H1 (cell line): ENCODE measurements around the gene PLA2G4A. TPM values are rescaled to one million over a fixed set of nuclear protein-coding genes. Genes with fewer than 3 reads are reported as not detected.

Source experiments
- CTCF ChIA-PET: fragments of 300-600 bp; sonication (Branson Sonifier 250); formaldehyde crosslinking; loops from one replicate; lab custom pipeline; 2021; ENCODE audit not compliant: partially characterized antibody; lab: Charles Lee
- POLR2A ChIA-PET: fragments of 300-600 bp; sonication (Branson Sonifier 250); formaldehyde crosslinking; loops from one replicate; lab custom pipeline; 2021; ENCODE audit warnings: inconsistent platforms; ENCODE audit not compliant: partially characterized antibody; lab: Charles Lee
- DNase-seq, 2 experiments: peaks; one replicate each; pipeline versions ENCODE4 v3.0.0 to v3.0.0-alpha.2; 2010 to 2022; ENCODE audit warnings: low spot score in 2 of 2, low read depth in 1 of 2, mixed read lengths in 1 of 2
- FAIRE-seq: peaks from 2 replicates; lab custom pipeline; 2011; peaks lifted over from hg19 to GRCh38; lab: Jason Lieb, UNC
- H2AFZ ChIP-seq: 2 replicates; pipeline ENCODE4 v1.8.1; 2012; ENCODE audit warnings: low read length, inconsistent platforms
- H2AK5ac ChIP-seq: 2 replicates; pipeline ENCODE4 v1.6.1; 2013; ENCODE audit warnings: low read depth, low read length
- H2BK120ac ChIP-seq: replicated peaks from 2 replicates; pipeline ENCODE3; 2013; ENCODE audit warnings: low read depth, low read length, inconsistent platforms
- H2BK12ac ChIP-seq: 2 replicates; pipeline ENCODE4 v1.6.1; 2013; ENCODE audit warnings: low read depth, low read length
- H2BK15ac ChIP-seq: 2 replicates; pipeline ENCODE4 v1.6.1; 2013; ENCODE audit warnings: low read length
- H2BK20ac ChIP-seq: 2 replicates; pipeline ENCODE4 v1.6.1; 2013; ENCODE audit warnings: low read length
- H2BK5ac ChIP-seq: 2 replicates; pipeline ENCODE4 v1.6.1; 2013; ENCODE audit warnings: low read depth, low read length
- H3K14ac ChIP-seq: 2 replicates; pipeline ENCODE4 v1.6.1; 2013; ENCODE audit warnings: inconsistent platforms; ENCODE audit not compliant: insufficient read length
- H3K18ac ChIP-seq: 2 replicates; pipeline ENCODE4 v1.6.1; 2013; ENCODE audit warnings: low read length; ENCODE audit errors: extremely low read depth
- H3K23ac ChIP-seq: 2 replicates; pipeline ENCODE4 v1.6.1; 2013; ENCODE audit warnings: inconsistent platforms; ENCODE audit not compliant: insufficient read length
- H3K23me2 ChIP-seq: 2 replicates; pipeline ENCODE4 v1.6.1; 2013; ENCODE audit warnings: low read depth, low read length
- H3K27ac ChIP-seq: 2 replicates; pipeline ENCODE4 v1.6.1; 2011; ENCODE audit warnings: low read depth, low read length, inconsistent platforms
- H3K27me3 ChIP-seq, 4 experiments: replicated peaks in 1 of 4; 1 replicate in 1 of 4; 2 replicates in 3 of 4; pipeline versions ENCODE4 v1.6.1 to v1.8.1; 2011 to 2013; ENCODE audit warnings: low read length in 3 of 4, mild to moderate bottlenecking in 3 of 4, inconsistent platforms in 2 of 4, mixed read lengths in 2 of 4, moderate library complexity in 1 of 4; ENCODE audit not compliant: control insufficient read depth in 3 of 4, insufficient read depth in 3 of 4; ENCODE audit errors: extremely low read depth in 1 of 4
- H3K36me3 ChIP-seq, 4 experiments: 2 replicates each; pipeline versions ENCODE4 v1.6.1 to v1.8.1; 2011 to 2013; ENCODE audit warnings: mild to moderate bottlenecking in 4 of 4, low read length in 3 of 4, moderate library complexity in 2 of 4, control low read depth in 1 of 4, inconsistent platforms in 1 of 4; ENCODE audit not compliant: insufficient read depth in 4 of 4, control insufficient read depth in 2 of 4
- H3K4ac ChIP-seq: replicated peaks from 2 replicates; pipeline ENCODE3; 2013; ENCODE audit warnings: low read length, low read depth, mixed read lengths, inconsistent platforms; ENCODE audit not compliant: insufficient read length
- H3K4me1 ChIP-seq, 4 experiments: replicated peaks in 1 of 4; 1 replicate in 1 of 4; 2 replicates in 3 of 4; pipeline versions ENCODE4 v1.6.1 to v1.8.1; 2011 to 2013; ENCODE audit warnings: low read length in 3 of 4, inconsistent platforms in 2 of 4, mixed read lengths in 1 of 4; ENCODE audit not compliant: insufficient read depth in 4 of 4, control insufficient read depth in 3 of 4
- H3K4me2 ChIP-seq, 2 experiments: 2 replicates each; pipeline versions ENCODE4 v1.6.1 to v1.8.1; 2011 to 2013; ENCODE audit warnings: low read depth in 2 of 2, low read length in 2 of 2, control low read depth in 1 of 2, inconsistent platforms in 1 of 2, mild to moderate bottlenecking in 1 of 2; ENCODE audit not compliant: insufficient read depth in 1 of 2
- H3K4me3 ChIP-seq, 4 experiments: fragments of 200-600, 300-600 bp in 1 of 4; sonication (generic), shearing (Covaris generic), sonication (Bioruptor Twin) in 1 of 4; 2 replicates each; pipeline versions ENCODE4 v1.5.1 to v1.8.1; 2011 to 2016; ENCODE audit warnings: low read length in 4 of 4, low read depth in 3 of 4, control low read depth in 2 of 4, inconsistent platforms in 2 of 4, mild to moderate bottlenecking in 2 of 4, mixed read lengths in 1 of 4, moderate library complexity in 1 of 4; ENCODE audit not compliant: insufficient read depth in 2 of 4; ENCODE audit errors: extremely low read depth in 1 of 4
- H3K56ac ChIP-seq: replicated peaks from 2 replicates; pipeline ENCODE3; 2013; ENCODE audit warnings: low read depth, mild to moderate bottlenecking, mixed read lengths, low read length, inconsistent platforms; ENCODE audit not compliant: insufficient read length
- H3K79me1 ChIP-seq: 2 replicates; pipeline ENCODE4 v1.6.1; 2013; ENCODE audit warnings: low read depth, low read length, control low read depth
- H3K79me2 ChIP-seq, 2 experiments: 2 replicates each; pipeline versions ENCODE4 v1.6.1 to v1.8.1; 2012 to 2013; ENCODE audit warnings: low read length in 2 of 2, mild to moderate bottlenecking in 2 of 2, inconsistent platforms in 1 of 2; ENCODE audit not compliant: insufficient read depth in 2 of 2, control insufficient read depth in 1 of 2
- H3K9ac ChIP-seq, 4 experiments: replicated peaks in 1 of 4; 1 replicate in 1 of 4; 2 replicates in 3 of 4; pipeline versions ENCODE4 v1.6.1 to v1.8.1; 2011 to 2013; ENCODE audit warnings: low read depth in 3 of 4, low read length in 3 of 4, control low read depth in 2 of 4, mild to moderate bottlenecking in 2 of 4, moderate library complexity in 2 of 4, inconsistent platforms in 1 of 4; ENCODE audit errors: extremely low read depth in 1 of 4
- H3K9me3 ChIP-seq, 2 experiments: 2 replicates each; pipeline versions ENCODE4 v1.6.1 to v1.8.1; 2012 to 2013; ENCODE audit warnings: mild to moderate bottlenecking in 2 of 2, moderate library complexity in 2 of 2, control low read depth in 1 of 2, inconsistent platforms in 1 of 2, low read depth in 1 of 2, low read length in 1 of 2, mixed read lengths in 1 of 2; ENCODE audit not compliant: insufficient read depth in 2 of 2
- H4K20me1 ChIP-seq, 2 experiments: replicated peaks in 1 of 2; 2 replicates each; pipeline versions ENCODE3 to v1.8.1; 2011 to 2013; ENCODE audit warnings: inconsistent platforms in 2 of 2, low read length in 2 of 2, mild to moderate bottlenecking in 1 of 2; ENCODE audit not compliant: insufficient read depth in 2 of 2, control insufficient read depth in 1 of 2
- H4K5ac ChIP-seq: 2 replicates; pipeline ENCODE4 v1.6.1; 2013; ENCODE audit warnings: low read length, low read depth, mixed read lengths, inconsistent platforms; ENCODE audit not compliant: insufficient read length
- H4K8ac ChIP-seq: 2 replicates; pipeline ENCODE4 v1.8.0; 2013; ENCODE audit warnings: mild to moderate bottlenecking, moderate library complexity, low read length, inconsistent platforms; ENCODE audit not compliant: insufficient read depth; ENCODE audit errors: extremely low read depth
- H4K91ac ChIP-seq: replicated peaks from 2 replicates; pipeline ENCODE3; 2013; ENCODE audit warnings: low read length, mixed read lengths, inconsistent platforms; ENCODE audit not compliant: insufficient read length
- CBX5 ChIP-seq: fragments of 300-800, 300-1000 bp; sonication (generic); IDR thresholded peaks from 2 replicates; pipeline ENCODE4 v1.7.1; 2016; ENCODE audit warnings: antibody characterized with exemption, low read length, low read depth
- CHD1 ChIP-seq: IDR thresholded peaks from 2 replicates; pipeline ENCODE4 v1.6.1; 2012; ENCODE audit warnings: low read depth, low read length, improper control_type of control experiment
- HDAC6 ChIP-seq: IDR thresholded peaks from one replicate; pipeline ENCODE4 v1.7.1; 2012; ENCODE audit warnings: low read depth, mild to moderate bottlenecking, inconsistent platforms, low read length, moderate library complexity
- KDM1A ChIP-seq: fragments of 200-600, 300-600 bp; sonication (generic); IDR thresholded peaks from 2 replicates; pipeline ENCODE4 v1.7.1; 2016; ENCODE audit warnings: mild to moderate bottlenecking, low read length, borderline replicate concordance
- POLR2A ChIP-seq, 2 experiments: IDR thresholded peaks; 1 replicate in 1 of 2; 2 replicates in 1 of 2; pipeline ENCODE4 v1.6.1; 2011; ENCODE audit warnings: low read depth in 2 of 2, low read length in 2 of 2, mild to moderate bottlenecking in 2 of 2; ENCODE audit errors: control extremely low read depth in 1 of 2
- RAD21 ChIP-seq, 2 experiments: IDR thresholded peaks in 1 of 2; conservative IDR thresholded peaks in 1 of 2; 2 replicates each; pipeline ENCODE4 v1.6.1; 2011; ENCODE audit warnings: low read depth in 2 of 2, low read length in 2 of 2, improper control_type of control experiment in 1 of 2, inconsistent platforms in 1 of 2, mild to moderate bottlenecking in 1 of 2, moderate library complexity in 1 of 2
- RFX5 ChIP-seq: IDR thresholded peaks from 2 replicates; pipeline ENCODE4 v1.6.1; 2011; ENCODE audit warnings: low read depth, low read length, improper control_type of control experiment, borderline replicate concordance
- SAP30 ChIP-seq: fragments of 300-600 bp; sonication (generic); IDR thresholded peaks from 2 replicates; pipeline ENCODE4 v1.7.1; 2012; ENCODE audit warnings: low read length, moderate library complexity, mild to moderate bottlenecking, inconsistent platforms; ENCODE audit not compliant: insufficient read depth, insufficient replicate concordance
- TAF1 ChIP-seq: IDR thresholded peaks from 2 replicates; pipeline ENCODE4 v1.6.1; 2011; ENCODE audit warnings: mild to moderate bottlenecking, low read depth, low read length
- TAF7 ChIP-seq: optimal IDR thresholded peaks from 2 replicates; pipeline ENCODE3; 2011; ENCODE audit warnings: low read depth, mild to moderate bottlenecking, inconsistent platforms, low read length, moderate library complexity, borderline replicate concordance
- TBP ChIP-seq: IDR thresholded peaks from 2 replicates; pipeline ENCODE4 v1.6.1; 2011; ENCODE audit warnings: low read depth, low read length, improper control_type of control experiment
- YY1 ChIP-seq: IDR thresholded peaks from 2 replicates; pipeline ENCODE4 v1.6.1; 2011; ENCODE audit warnings: low read depth, mild to moderate bottlenecking, low read length
- WGBS, 2 experiments: shearing (Covaris generic) in 1 of 2; methylation state at CpG; one replicate each; pipeline versions ENCODE4 v1.1.6 to v1.1.7; 2013 to 2015; ENCODE audit warnings: low lambda C conversion rate in 2 of 2, mixed read lengths in 2 of 2, inconsistent platforms in 1 of 2, low coverage in 1 of 2, missing lambda C conversion rate in 1 of 2; ENCODE audit not compliant: insufficient replicate concordance in 2 of 2, insufficient coverage in 1 of 2, insufficient read length in 1 of 2; ENCODE audit errors: extremely low coverage in 1 of 2, missing lambda C conversion rate in 1 of 2; 5-methylcytosine and 5-hydroxymethylcytosine counted together
- polyA plus RNA-seq, 7 experiments: library from polyadenylated mRNA; depleted of rRNA in 3 of 7; stranded (reverse) in 5 of 7; unstranded in 2 of 7; fragments of >200 nt in 5 of 7; fragments of 200-250 nt in 2 of 7; gene quantifications; 1 replicate in 5 of 7; 2 replicates in 1 of 7; 4 replicates in 1 of 7; pipeline versions ENCODE4 v1.2.1 to v1.2.3, GENCODE V29; 2011 to 2013; ENCODE audit warnings: missing spikeins in 2 of 7, mixed read lengths in 2 of 7
- total RNA-seq: library from RNA; stranded (reverse); fragmentation: NEBNext Ultra II Directional; extraction: Animal tissue kit (Norgen Biotek cat#: 25700); gene quantifications from 2 replicates; pipeline ENCODE4 v1.2.1, GENCODE V29; 2021

Gene PLA2G4A
- total and polyA plus RNA-seq, 2 of the 8 experiments (the other 6 are each of a cell fraction or from before 2014, with no cell fraction given) = 0.63 to 1.4 TPM

DNA sequence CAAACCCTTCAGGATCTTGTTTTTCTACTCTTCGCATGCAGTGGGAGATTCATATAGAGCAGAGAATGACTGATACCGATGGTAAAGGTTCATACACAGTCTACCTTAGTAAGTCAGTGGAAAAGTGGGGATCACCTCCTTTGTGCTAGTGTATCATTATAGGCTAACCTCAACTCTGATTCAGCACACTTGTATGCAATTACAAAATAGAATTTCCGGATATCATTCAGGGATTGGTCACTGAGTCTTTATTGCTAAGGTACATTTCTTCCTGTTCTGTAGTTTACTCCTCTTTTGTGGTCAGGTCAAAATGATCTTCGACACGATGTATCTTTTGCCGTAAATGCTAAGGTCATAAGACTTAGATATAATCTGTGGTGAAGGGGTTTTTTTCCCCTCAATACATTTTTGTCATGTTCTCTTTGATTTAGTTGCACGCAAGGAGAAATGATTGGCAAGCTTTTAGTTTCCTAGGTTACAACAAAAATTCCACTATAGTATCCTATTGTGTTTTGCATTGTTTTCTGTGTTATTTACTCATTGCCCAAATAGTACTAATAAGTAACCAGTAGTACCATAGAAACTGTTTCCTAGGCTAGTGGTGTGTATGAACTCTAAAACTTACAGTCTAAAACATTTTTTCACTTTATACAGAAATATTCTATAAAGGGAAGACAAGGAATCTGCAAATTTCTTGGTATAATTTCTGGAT is 35.7 kb upstream of the PLA2G4A start:
- no peaks in the 10 kb centered on the region for H3K79me1 ChIP-seq
- no peak overlapping the region for H3K4me2 ChIP-seq

More for the DNA sequence above, 35.7 kb upstream of the PLA2G4A start:
- CTCF ChIA-PET = no interaction called here
- no peak for DNase-seq
- no peak overlapping the region for H2AFZ ChIP-seq
- H3K4ac ChIP-seq = no peak overlapping the region
- no peaks in the 10 kb centered on the region for H3K36me3 ChIP-seq
- H3K14ac ChIP-seq = no peak overlapping the region
- TF ChIP-seq YY1 (no peak), RAD21 (IDR thresholded peaks at IDR 0.05 in 1 of 2, conservative IDR thresholded peaks at IDR 0.05 in 1 of 2; ENCODE audit: low read depth in 2 of 2, low read length in 2 of 2) (no peak), SAP30 (no peak), TAF1 (no peak), CHD1 (no peak), HDAC6 (no peak), TBP (no peak), CBX5 (no peak), POLR2A (IDR thresholded peaks at IDR 0.05; ENCODE audit: control extremely low read depth in 1 of 2, low read depth in 2 of 2, low read length in 2 of 2) (no peak), KDM1A (no peak), RFX5 (no peak), TAF7 (no peak)
- H3K23me2 ChIP-seq = no peaks in the 10 kb centered on the region; the same call in 1 of the 2 replicates
- no peak overlapping the region for H3K9ac ChIP-seq
- H2BK120ac ChIP-seq = no peak overlapping the region
- no peak overlapping the region for H4K8ac ChIP-seq
- FAIRE-seq = no peak
- H2BK15ac ChIP-seq = no peak overlapping the region
- no peaks in the 10 kb centered on the region for H4K20me1 ChIP-seq
- H3K27ac ChIP-seq = no peak overlapping the region
- no peak overlapping the region for H2BK12ac ChIP-seq
- H3K9me3 ChIP-seq = no peaks in the 10 kb centered on the region
- no peak overlapping the region for H3K18ac ChIP-seq
- H3K56ac ChIP-seq = no peak overlapping the region
- H3K4me3 ChIP-seq = no peak overlapping the region
- H3K27me3 ChIP-seq = no peaks in the 10 kb centered on the region
- WGBS, 2 experiments = 96% methylated on average over 7 of the region's 7 CpGs; no CpG with 5 or more reads in 1 of the 2 experiments
- no peak overlapping the region for H2BK5ac ChIP-seq
- H2AK5ac ChIP-seq = no peak overlapping the region
- H4K5ac ChIP-seq = no peak overlapping the region
- no peak overlapping the region for H3K23ac ChIP-seq
- no peak overlapping the region for H2BK20ac ChIP-seq
- H3K79me2 ChIP-seq = no peaks in the 10 kb centered on the region
- H3K4me1 ChIP-seq = no peaks in the 10 kb centered on the region
- no peak overlapping the region for H4K91ac ChIP-seq
- POLR2A ChIA-PET = no interaction called here
